PC-9 (cell line): ENCODE data around the gene GATA6. TPM values are rescaled to one million over a fixed set of nuclear protein-coding genes. Genes with fewer than 3 reads are reported as not detected.

ENCODE experiments used
- Bru-seq: library from RNA; stranded (reverse); fragments of 400-500 nt; gene quantifications from one replicate; lab custom pipeline; 2021; lab: Mats Ljungman, UMichigan
- BruChase-seq, 2 experiments: library from RNA; stranded (reverse); fragments of 400-500 nt; gene quantifications; one replicate each; lab custom pipeline; 2021; lab: Mats Ljungman, UMichigan
- BruUV-seq: library from RNA; stranded (reverse); fragments of 400-500 nt; replicated peaks from 2 replicates; lab custom pipeline; 2021; lab: Mats Ljungman, UMichigan
- CTCF ChIA-PET: fragments of 300-600 bp; sonication (Branson Sonifier 250); formaldehyde crosslinking; loops from one replicate; lab custom pipeline; 2022; ENCODE audit warnings: antibody characterized with exemption; lab: Charles Lee
- POLR2A ChIA-PET: fragments of 300-600 bp; sonication (Branson Sonifier 250); formaldehyde crosslinking; loops from one replicate; lab custom pipeline; 2022; ENCODE audit warnings: antibody characterized with exemption; ENCODE audit not compliant: unreplicated experiment; lab: Charles Lee
- DNase-seq, 2 experiments: peaks; one replicate each; pipeline versions ENCODE4 v3.0.0 to v3.0.0-alpha.2; 2015 to 2022; ENCODE audit warnings: mixed read lengths in 1 of 2
- H2AFZ ChIP-seq: fragments of 200-600 bp; sonication (generic); 2 replicates; pipeline ENCODE4 v1.8.1; 2017; ENCODE audit warnings: antibody characterized with exemption
- H3F3A ChIP-seq: fragments of 200-600 bp; sonication (generic); 2 replicates; pipeline ENCODE4 v1.8.1; 2017; ENCODE audit warnings: antibody characterized with exemption, mild to moderate bottlenecking, low read depth; ENCODE audit not compliant: insufficient read depth
- H3K27ac ChIP-seq: fragments of 200-600 bp; sonication (generic); 2 replicates; pipeline ENCODE4 v1.6.1; 2016; ENCODE audit warnings: mixed run types
- H3K27me3 ChIP-seq: fragments of 200-600 bp; sonication (generic); 2 replicates; pipeline ENCODE4 v1.6.1; 2016; ENCODE audit warnings: low read depth, mixed run types; ENCODE audit not compliant: insufficient read depth
- H3K36me3 ChIP-seq: fragments of 200-600 bp; sonication (generic); 2 replicates; pipeline ENCODE4 v1.6.1; 2016; ENCODE audit warnings: low read depth, mixed run types
- H3K4me1 ChIP-seq: fragments of 200-600 bp; sonication (generic); replicated peaks from 2 replicates; pipeline ENCODE4 v1.6.1; 2016; ENCODE audit warnings: mixed run types; ENCODE audit not compliant: insufficient read depth
- H3K4me2 ChIP-seq: fragments of 200-600 bp; sonication (generic); 2 replicates; pipeline ENCODE4 v1.6.1; 2017; ENCODE audit warnings: mixed run types
- H3K4me3 ChIP-seq: fragments of 200-600 bp; sonication (generic); 2 replicates; pipeline ENCODE4 v1.6.1; 2016; ENCODE audit warnings: mixed run types
- H3K79me2 ChIP-seq: fragments of 200-600 bp; sonication (generic); 2 replicates; pipeline ENCODE4 v1.6.1; 2017; ENCODE audit warnings: low read depth, mixed run types
- H3K9me2 ChIP-seq: fragments of 200-600 bp; sonication (generic); 2 replicates; pipeline ENCODE4 v1.8.1; 2017; ENCODE audit warnings: mild to moderate bottlenecking; ENCODE audit not compliant: insufficient read depth
- H3K9me3 ChIP-seq: fragments of 200-600 bp; sonication (generic); 2 replicates; pipeline ENCODE4 v1.8.1; 2016; ENCODE audit warnings: low read depth; ENCODE audit not compliant: insufficient read depth
- H4K20me1 ChIP-seq: fragments of 200-600 bp; sonication (generic); 2 replicates; pipeline ENCODE4 v1.8.1; 2017; ENCODE audit not compliant: insufficient read depth
- CTCF ChIP-seq: fragments of 200-600 bp; sonication (generic); conservative IDR thresholded peaks from 2 replicates; pipeline ENCODE4 v1.6.1; 2017; ENCODE audit warnings: mixed run types, antibody characterized with exemption, mild to moderate bottlenecking, moderate library complexity
- EZH2 ChIP-seq: fragments of 200-600 bp; sonication (generic); IDR thresholded peaks from 2 replicates; pipeline ENCODE4 v1.8.0; 2017; ENCODE audit warnings: antibody characterized with exemption, low read depth
- intact Hi-C: fragments of 100-400 bp; cut with micrococcal nuclease; formaldehyde crosslinking; loops from one replicate; pipeline ENCODE4 v1.10.0; 2022; ENCODE audit not compliant: unreplicated experiment
- long read RNA-seq: library from polyadenylated mRNA; stranded (forward); transcript quantifications from one replicate; pipeline ENCODE4 v2.0.0, GENCODE V29; 2022
- total RNA-seq: library from RNA; stranded (reverse); gene quantifications from 2 replicates; pipeline ENCODE4 v1.2.3, GENCODE V29; 2021

Gene GATA6
- total RNA-seq (9.1 and 12.3 TPM in 2 replicates), Bru-seq, nascent RNA (percentile 80 among the genes with signal in this experiment), BruChase-seq, experiment 1, labeled RNA remaining after a 2-hour chase (percentile 85 among the genes with signal in this experiment), BruChase-seq, experiment 2, labeled RNA remaining after a 6-hour chase (percentile 75 among the genes with signal in this experiment)
- long read RNA-seq, transcript GATA6-201 (7 exons, 3,770 nt): major isoform, 10 of 21 reads
- long read RNA-seq, partial matches to known transcripts: 9 of 21 reads
- long read RNA-seq, other reads (novel, unspliced or antisense): 2 of 21 reads

DNA sequence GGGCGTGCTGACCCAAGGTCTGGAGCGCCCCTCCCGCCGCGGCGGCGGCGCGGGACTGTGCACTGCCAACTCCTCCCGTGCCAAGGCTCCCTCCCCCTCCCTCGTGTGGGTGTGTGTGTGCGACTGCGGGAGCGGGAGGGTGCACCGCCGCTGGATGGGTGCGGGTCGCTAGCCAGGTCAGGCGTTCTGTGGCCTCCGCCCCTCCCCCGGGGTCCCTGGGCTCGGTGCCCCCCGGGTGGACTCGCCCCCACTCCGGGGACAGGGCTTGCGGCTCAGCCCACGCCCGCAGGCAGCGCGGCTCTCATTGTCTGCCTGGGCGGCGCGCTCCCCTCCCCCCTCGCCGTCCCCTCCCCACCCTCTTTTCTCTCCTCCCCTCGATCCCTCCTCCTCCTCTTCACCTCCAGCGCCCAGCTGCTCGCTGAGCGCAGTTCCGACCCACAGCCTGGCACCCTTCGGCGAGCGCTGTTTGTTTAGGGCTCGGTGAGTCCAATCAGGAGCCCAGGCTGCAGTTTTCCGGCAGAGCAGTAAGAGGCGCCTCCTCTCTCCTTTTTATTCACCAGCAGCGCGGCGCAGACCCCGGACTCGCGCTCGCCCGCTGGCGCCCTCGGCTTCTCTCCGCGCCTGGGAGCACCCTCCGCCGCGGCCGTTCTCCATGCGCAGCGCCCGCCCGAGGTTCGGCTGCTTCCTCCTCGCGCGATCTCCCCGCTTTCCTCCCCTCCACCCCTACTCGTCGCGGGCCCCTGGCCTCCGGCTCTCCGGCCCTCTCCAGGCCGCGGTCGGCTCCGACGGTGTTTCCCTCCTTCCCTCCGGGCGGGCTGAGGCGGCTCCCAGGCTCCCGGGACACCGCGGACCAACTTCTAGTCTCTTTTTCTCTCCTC, at the start of gene GATA6:
Gene GATA6 (plus strand): TSS at position 579 of the 878 bp plus-strand sequence. CDS start 1,556 bp downstream, outside the sequence.
- peak; percentile 45; the same call in 1 of the 2 replicates for TF ChIP-seq CTCF
- no peak for TF ChIP-seq EZH2
- ChIA-PET CTCF (no interaction called here), POLR2A (interaction anchor here (0.7 kb wide), 1 partner anchor 271 kb away, joined by 4 read pairs; no protein-coding TSS in a partner anchor)
- peak within 1 kb of the TSS; percentile 73 for H3K4me3 ChIP-seq
- H4K20me1 ChIP-seq: no peaks in the 10 kb centered on the region
- peak within 1 kb of the TSS; percentile 74 for H3K27ac ChIP-seq
- H3K79me2 ChIP-seq: peaks cover 42% of the 10 kb centered on the region
- peak; percentile 77 to 84 for DNase-seq
- H3K27me3 ChIP-seq: no peaks in the 10 kb centered on the region
- H3K9me3 ChIP-seq: no peaks in the 10 kb centered on the region
- peaks cover 22% of the 10 kb centered on the region for H3K4me1 ChIP-seq
- H2AFZ ChIP-seq: peak within 1 kb of the TSS; percentile 90
- H3K36me3 ChIP-seq: no peaks in the 10 kb centered on the region
- H3K9me2 ChIP-seq: no peaks in the 10 kb centered on the region
- no TSS peak for BruUV-seq
- peak within 1 kb of the TSS; percentile 89 for H3K4me2 ChIP-seq
- no peaks in the 10 kb centered on the region for H3F3A ChIP-seq
- intact Hi-C loops: loop anchor here (1.0 to 10.0 kb wide), 5 partner anchors 54 to 394 kb away; no protein-coding TSS in a partner anchor

GRCh38 chr18:22124970-22125369, 44.4 kb upstream of the GATA6 start:
- H3K79me2 ChIP-seq: no peaks in the 10 kb centered on the region
- DNase-seq: no peak
- BruUV-seq: no TSS peak
- no peak overlapping the region for H2AFZ ChIP-seq
- no peak overlapping the region for H3K4me2 ChIP-seq
- no peaks in the 10 kb centered on the region for H3K4me1 ChIP-seq
- TF ChIP-seq EZH2 (no peak), CTCF (no peak)
- H3K36me3 ChIP-seq: no peaks in the 10 kb centered on the region
- no peaks in the 10 kb centered on the region for H4K20me1 ChIP-seq
- H3K27ac ChIP-seq: no peak overlapping the region
- no peak overlapping the region for H3K4me3 ChIP-seq
- no peaks in the 10 kb centered on the region for H3F3A ChIP-seq
- no peaks in the 10 kb centered on the region for H3K27me3 ChIP-seq
- no peaks in the 10 kb centered on the region for H3K9me2 ChIP-seq
- ChIA-PET POLR2A (no interaction called here), CTCF (no interaction called here)
- intact Hi-C loops: no loop called here
- H3K9me3 ChIP-seq: no peaks in the 10 kb centered on the region

GRCh38 chr18:22128954-22129353, 40.4 kb upstream of the GATA6 start:
- no peaks in the 10 kb centered on the region for H3K36me3 ChIP-seq
- BruUV-seq: no TSS peak
- no peak overlapping the region for H3K27ac ChIP-seq
- H3K4me1 ChIP-seq: no peaks in the 10 kb centered on the region
- no peaks in the 10 kb centered on the region for H3F3A ChIP-seq
- H3K27me3 ChIP-seq: no peaks in the 10 kb centered on the region
- no peak for DNase-seq
- TF ChIP-seq EZH2 (no peak), CTCF (no peak)
- H3K9me2 ChIP-seq: no peaks in the 10 kb centered on the region
- CTCF ChIA-PET: no interaction called here
- H2AFZ ChIP-seq: no peak overlapping the region
- H4K20me1 ChIP-seq: no peaks in the 10 kb centered on the region
- no peak overlapping the region for H3K4me2 ChIP-seq
- no peaks in the 10 kb centered on the region for H3K79me2 ChIP-seq
- intact Hi-C loops: no loop called here
- POLR2A ChIA-PET: no interaction called here
- no peaks in the 10 kb centered on the region for H3K9me3 ChIP-seq
- H3K4me3 ChIP-seq: no peak overlapping the region
